GM19438 (cell line): ENCODE measurements around the gene ACACB.

Experiments
- ATAC-seq: cut with Tn5 transposase; IDR thresholded peaks from one replicate; pipeline ENCODE4 v1.9.1; 2021; ENCODE audit warnings: low read depth; ENCODE audit not compliant: unreplicated experiment

ACACB gene

GRCh38 chr12:109203480-109203879, 87.1 kb downstream of the ACACB start:
- ATAC-seq, result no peak

- no peak for ATAC-seq
These were observed 92.7 kb downstream of the ACACB start for GRCh38 chr12:109209082-109209481.

- no peak for ATAC-seq
These were observed 96.2 kb downstream of the ACACB start for GRCh38 chr12:109212460-109213115.

- no peak for ATAC-seq
These were observed 97.7 kb downstream of the ACACB start for GRCh38 chr12:109214131-109214530.

GRCh38 chr12:109218996-109219395, 102.6 kb downstream of the ACACB start:
- ATAC-seq, result no peak

GRCh38 chr12:109219938-109220337, 103.6 kb downstream of the ACACB start:
- ATAC-seq, result no peak

GRCh38 chr12:109221277-109221931, 105.0 kb downstream of the ACACB start:
- no peak for ATAC-seq

- ATAC-seq, result no peak
These were observed 105.7 kb downstream of the ACACB start for GRCh38 chr12:109222062-109222461.

GRCh38 chr12:109222496-109222895, 106.1 kb downstream of the ACACB start:
- ATAC-seq, result no peak

- ATAC-seq, result no peak
These were observed 106.8 kb downstream of the ACACB start for GRCh38 chr12:109223211-109223610.

- ATAC-seq, result no peak
These were observed 107.5 kb downstream of the ACACB start for GRCh38 chr12:109223868-109224267.

GRCh38 chr12:109228664-109229063, 112.3 kb downstream of the ACACB start:
- ATAC-seq, result no peak

GRCh38 chr12:109230193-109230592, 113.8 kb downstream of the ACACB start:
- ATAC-seq, result no peak

- no peak for ATAC-seq
These were observed 116.3 kb downstream of the ACACB start for GRCh38 chr12:109232731-109233130.

GRCh38 chr12:109234012-109234411, 117.6 kb downstream of the ACACB start:
- no peak for ATAC-seq

- no peak for ATAC-seq
These were observed 119.9 kb downstream of the ACACB start for GRCh38 chr12:109236257-109236656.

- no peak for ATAC-seq
These were observed 122.8 kb downstream of the ACACB start for GRCh38 chr12:109239179-109239578.

GRCh38 chr12:109239691-109240090, 123.3 kb downstream of the ACACB start:
- no peak for ATAC-seq

- ATAC-seq, result no peak
These were observed 124.0 kb downstream of the ACACB start for GRCh38 chr12:109240365-109240764.

GRCh38 chr12:109241936-109242335, 125.5 kb downstream of the ACACB start:
- no peak for ATAC-seq

GRCh38 chr12:109244073-109244472, 127.7 kb downstream of the ACACB start:
- ATAC-seq, result no peak

GRCh38 chr12:109246221-109246620, 129.8 kb downstream of the ACACB start:
- no peak for ATAC-seq
